HS-27A (cell line): ENCODE data around the gene EHMT1.

Experiments
- DNase-seq: peaks from one replicate; pipeline ENCODE4 v3.0.0-alpha.2; 2012; ENCODE audit warnings: low read depth, missing footprints

EHMT1 gene

DNA sequence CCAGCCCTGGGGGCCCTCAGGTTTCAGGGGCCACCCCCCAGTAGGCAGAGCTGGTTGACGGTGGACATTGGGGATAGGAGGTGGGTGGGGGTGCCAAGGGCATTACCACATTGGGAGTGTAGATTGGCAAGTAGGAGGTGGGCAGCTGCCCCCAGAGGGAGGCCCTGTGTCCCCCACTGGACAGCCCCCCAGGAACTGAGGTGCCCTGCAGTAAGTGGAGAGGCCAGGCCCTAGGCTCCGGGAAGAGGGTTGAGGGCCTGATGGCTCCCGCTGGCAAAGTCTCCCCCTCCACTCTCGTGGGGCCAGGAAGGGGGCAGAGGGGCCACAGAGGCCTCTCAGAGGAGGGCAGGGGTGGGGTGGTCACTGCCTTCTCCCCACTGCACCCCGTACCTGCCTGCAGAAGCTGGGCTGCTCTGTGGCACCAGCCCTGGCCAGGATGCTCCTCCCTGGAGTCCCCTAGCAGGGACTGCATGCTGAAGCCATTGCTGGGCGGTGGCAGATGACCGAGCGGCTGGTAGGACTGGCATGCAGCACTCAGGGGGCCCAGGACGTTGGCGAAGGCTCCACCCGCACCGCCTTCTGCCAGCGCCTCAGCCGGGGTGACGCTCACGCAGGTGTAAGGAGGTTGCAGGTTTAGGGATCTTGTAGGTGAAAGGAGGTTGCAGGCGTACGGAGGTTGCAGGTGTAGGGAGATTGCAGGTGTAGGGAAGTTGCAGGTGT lies 169.1 kb downstream of the EHMT1 start:
- no peak for DNase-seq

DNA sequence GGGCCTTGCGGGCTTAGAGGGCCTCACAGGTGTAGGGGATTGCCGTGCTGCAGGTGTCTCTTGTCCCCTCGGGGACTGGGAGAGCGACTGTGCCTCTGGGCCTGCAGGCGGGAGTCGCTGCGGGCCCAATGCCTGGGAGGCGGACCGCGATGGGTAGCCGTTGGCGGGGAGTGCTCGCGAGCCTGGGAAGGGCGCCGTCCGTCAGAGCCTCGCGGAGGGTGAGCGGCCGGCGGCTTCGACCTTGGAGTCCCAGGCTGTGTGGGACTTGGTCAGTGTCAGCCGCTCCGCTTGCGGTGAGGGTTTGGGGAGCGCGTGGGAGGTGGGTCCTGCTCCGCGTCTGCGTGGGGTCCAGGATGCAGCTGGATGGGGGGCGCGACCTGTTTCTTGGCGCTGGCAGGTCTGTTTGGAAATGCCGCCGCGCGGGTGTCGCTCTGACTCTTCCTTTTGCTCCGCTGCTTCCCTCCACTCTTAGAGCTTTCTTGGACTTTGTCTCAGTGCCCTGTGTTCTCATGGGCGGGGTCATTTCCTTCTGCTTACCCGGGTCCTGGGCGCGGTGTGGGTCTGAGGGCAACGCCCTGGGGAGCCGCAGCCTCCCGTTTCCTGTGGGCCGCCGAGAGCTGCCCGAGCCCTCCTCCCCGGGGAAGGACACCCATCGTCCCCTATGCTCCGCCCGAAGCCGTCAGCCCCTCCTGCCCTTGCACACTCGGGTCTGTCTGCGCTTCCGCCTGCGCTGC lies 169.9 kb downstream of the EHMT1 start:
- no peak for DNase-seq

DNA sequence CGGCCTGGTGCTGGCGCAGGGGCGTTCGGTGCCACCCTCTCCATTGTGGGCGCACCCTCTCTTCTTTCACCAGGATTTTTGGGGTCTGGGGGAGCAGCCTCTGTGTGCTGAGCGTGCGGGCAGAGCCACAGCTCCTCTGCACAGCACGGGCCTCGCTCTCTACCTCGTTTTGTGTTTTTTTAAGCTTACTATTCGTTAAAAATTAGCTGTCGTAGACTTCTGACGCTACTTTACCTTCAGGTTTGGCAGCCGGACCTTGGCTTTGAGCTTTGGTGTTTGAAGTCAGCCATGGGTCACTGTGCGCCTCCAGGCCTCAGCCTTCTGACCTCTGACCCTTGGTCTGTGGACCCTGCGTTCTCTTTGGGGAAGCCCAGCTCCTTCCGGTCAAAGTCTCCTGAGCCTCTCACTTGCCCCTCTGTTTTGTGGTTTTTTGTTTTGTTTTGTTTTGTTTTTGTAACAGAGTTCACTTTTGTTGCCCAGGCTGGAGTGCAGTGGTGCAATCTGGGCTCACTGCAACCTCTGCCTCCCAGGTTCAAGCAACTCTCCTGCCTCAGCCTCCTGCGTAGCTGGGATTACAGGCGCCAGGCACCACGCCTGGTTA lies 170.6 kb downstream of the EHMT1 start:
- DNase-seq: no peak

DNA sequence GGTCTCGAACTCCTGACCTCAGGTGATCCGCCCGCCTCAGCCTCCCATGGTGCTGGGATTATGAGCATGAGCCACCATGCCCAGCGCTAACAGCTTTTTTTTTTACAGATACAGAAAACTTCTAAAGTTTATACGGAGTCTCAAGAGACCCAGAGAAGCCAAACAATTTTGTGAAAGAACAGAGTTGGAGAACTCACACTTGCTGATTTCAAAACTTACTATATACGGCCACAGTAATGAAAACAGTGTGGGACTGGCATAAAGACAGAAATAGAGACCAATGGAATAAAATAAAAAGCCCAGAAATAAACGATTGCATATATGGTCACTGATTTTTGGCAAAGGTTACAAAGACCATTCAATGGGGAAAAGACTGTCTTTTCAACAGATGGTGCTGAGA lies 173.1 kb downstream of the EHMT1 start:
- DNase-seq: no peak

DNA sequence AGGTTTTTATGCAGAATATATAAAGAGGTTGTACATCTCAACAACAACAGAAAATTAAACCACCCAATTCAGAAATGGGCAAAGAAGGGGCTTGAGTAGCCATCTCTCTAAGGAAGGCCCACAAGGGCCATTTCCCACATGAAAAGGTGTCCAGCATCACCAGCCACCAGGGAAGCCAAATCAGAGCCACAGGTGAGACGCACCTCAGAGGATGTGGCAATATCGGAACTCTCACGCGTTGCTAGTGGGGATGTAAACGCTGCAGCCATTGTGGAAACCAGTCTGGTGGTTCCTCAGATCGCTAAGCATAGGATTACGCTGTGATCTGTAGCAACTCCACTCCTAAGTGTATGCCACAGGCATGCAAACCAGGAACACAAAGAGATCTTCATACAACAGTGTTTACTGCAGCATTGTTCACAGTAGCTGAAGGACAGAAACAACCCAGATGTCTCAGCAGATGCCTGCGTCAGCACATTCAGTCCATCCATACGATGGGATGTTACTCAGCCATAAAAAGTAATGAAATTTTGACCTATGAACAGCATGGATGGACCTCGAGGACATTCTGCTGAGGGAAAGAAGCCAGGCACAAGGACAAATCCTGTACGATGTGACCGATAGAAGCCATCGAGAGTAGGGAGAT lies 174.5 kb downstream of the EHMT1 start:
- DNase-seq: no peak

DNA sequence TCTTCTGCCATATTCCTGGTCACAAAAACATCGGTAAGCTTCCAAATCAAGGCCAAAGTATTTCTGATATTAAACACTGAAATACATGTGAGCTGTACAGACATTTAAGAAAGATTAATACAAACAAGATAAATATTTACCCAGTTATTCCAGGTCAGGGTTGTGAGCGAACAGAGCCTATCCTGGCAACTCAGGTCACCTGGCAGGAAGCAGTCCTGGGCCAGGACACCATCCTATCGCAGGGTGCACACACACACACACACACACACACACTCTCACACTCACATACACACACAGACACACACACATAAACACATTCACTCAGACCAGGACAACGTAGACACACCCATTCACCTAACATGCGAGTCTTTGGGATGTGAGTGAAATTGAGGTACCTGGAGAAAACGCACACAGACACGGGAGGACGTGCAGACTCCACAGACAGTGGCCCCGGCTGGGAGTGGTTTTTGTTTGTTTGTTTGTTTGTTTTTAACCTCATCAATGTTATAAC lies 176.4 kb downstream of the EHMT1 start:
- DNase-seq: no peak

DNA sequence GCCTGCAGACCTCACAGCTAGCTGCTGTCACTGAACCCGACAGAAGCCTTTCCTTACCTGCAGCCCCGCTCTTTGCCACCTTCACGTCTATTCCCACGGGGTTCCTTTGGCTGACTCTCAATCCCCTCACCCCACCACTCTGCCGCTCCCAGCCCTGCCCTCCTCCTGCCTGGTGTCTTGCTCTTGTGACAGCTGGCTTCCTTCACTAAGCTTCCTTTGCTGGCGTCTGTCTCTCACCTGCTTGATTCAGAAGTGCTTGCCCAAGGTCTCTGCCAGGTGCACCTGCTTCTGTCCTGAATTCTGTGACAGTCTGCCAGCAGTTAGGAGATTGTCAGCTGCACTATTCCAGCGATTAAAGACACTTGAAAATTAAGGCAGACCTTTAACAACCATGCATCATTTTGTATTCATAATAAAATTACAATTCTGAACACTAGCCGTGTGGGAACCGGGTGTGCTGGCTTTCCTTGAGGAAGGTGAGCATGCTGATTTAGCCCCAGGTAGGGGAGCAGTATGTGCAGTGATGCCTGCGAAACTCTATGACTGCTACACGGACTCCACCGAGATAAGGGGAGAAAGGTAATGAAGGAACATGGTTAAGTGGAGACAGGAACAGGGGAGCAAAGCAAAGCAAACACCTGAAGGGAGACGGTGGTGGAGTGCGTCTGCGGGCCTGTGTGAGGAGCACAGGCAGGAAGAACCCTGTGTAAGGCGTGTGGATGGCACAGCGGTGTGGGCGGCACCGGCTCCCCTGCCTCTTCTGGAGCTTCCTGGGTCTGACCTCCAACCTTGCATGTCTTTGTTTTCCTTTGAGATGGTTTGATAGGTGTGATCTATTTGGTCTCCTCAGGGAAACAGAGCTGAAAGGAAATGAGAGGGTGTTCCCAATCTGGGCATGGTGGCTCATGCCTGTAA lies 178.7 kb downstream of the EHMT1 start:
- no peak for DNase-seq

DNA sequence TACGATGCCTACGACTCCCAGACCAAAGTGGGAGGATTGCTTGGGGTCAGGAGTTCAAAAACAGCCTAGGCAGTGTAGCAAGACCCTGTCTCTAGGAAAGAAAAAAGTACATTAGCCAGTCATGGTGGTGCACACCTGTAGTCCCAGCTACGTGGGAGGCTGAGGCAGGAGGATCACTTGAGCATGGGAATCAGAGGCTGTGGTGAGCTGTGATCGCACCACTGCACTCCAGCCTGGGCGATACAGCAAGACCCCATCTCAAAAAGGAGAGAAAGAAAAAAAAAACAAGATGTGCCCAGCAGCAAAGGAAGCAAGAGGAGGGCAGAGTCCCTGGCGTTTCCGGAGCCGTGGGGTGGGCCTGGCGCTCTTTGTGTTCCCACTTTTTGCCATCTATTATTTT lies 179.3 kb downstream of the EHMT1 start:
- no peak for DNase-seq

DNA sequence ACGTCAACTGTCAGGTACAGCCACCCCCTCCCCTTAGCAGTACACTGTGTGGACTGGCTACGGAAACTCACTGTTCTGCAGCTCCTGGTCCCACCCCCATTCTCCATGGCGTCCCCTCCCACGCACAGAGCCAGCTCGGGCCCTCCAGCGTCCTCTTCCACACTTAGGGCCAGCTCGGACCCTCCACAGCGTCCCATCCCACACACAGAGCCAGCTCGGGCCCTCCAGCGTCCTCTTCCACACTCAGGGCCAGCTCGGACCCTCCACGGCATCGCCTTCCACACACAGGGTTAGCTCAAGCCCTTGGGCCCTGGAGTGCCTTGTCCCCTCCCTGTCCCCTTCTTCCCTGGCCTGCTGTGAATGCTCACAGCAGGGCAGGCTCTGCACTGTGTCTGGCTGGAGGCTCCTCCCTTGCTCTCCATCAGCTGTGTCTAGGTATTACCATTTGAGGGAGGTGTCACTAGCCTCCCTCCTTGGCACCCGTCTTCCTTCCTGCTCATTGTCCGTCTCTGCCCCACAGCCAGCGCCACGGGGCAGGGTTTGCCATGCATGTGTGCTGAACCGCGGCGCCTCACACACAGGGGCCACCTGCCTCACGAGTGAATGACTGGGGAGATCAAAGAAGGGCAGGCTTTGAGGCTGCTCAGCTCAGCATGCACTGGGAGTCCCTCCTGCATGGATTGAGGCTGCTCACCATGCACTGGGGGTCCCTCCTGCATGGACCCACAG lies 180.3 kb downstream of the EHMT1 start:
- no peak for DNase-seq

DNA sequence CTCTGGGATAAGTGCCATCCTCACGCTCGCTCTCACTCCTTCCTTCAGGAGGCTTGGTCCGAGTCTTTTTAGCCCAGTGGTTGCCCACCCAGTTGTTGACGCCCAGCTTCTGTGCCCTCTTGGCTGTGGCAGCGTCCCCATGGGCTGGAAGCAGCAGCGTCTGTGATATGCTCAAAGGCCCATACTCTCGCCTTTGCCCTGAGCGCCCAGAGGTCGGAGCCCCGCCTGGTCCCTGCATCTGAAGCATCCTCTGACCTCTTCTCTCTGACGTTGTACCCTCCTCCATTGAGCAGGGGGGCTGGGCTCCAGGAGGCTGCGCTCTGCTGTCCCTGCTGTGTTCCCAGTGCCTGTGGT lies 180.8 kb downstream of the EHMT1 start:
- DNase-seq: no peak

DNA sequence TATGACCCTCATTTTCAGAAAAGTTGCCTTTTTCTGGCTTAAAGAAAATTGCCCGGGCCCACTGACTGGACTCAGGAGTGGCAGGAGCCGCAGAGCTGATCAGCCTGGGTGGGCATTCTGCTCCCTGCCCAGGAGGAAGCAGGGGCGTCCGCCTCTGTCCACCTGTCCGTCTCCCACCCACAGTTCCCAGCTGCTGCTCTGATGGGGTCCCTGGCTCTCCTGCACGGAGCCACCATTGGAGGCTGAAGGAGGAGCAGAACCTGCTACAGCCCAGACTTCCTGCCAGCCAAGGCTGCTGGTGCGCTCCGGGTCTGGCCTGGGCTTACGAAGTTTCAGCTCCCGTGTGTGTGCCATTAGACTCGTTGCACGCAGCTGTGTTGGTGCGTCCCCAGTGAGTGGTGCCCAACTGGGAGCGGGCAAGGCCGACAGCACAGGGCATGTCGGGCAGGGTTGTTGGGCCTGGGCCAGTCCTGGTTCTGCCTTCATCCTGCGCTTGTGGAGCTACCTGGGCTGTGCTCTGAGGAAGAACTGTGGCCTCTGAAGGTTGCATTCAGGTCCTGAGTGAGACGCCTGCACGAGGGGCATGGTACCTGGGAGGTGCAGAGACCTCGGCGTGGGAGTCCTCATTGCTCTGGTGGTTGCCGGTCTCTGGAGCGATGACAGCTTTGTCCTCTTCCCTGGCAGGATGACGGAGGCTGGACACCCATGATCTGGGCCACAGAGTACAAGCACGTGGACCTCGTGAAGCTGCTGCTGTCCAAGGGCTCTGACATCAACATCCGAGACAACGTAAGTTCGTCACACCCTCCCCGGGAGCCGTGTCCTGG lies 181.6 kb downstream of the EHMT1 start:
- DNase-seq: no peak

DNA sequence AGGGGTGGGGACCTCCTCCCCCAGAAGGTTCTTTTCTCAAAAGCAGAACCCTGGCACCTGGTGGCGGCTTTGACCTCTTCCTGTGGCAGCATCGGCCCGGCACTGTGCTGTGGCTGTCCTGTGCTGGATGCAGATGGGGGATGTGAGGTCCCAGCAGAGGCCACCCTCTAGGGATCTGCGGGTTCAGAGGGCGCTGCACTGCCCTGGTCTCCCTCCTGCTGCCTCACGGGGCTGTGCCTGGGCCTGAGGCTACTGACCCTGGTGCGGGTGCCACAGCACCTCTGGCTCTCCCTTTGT lies 182.2 kb downstream of the EHMT1 start:
- no peak for DNase-seq

DNA sequence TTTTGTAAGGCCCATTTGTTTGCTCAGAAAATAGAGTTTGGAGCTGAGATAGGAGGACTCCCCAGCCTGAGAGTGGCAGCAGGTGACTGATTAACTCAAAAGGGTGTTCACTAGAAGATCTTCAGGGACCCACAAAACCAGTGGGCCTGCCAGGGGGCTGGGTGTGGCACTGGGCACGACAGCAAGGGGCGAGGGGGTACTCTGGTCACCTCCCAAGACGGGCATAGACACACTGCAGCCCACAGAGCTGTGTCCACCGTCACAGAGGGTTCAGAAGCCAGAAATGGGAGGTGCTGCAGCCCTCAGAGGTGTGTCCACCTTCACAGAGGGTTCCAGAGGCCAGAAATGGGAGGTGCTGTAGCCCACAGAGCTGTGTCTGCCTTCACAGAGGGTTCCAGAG lies 183.2 kb downstream of the EHMT1 start:
- DNase-seq: no peak

DNA sequence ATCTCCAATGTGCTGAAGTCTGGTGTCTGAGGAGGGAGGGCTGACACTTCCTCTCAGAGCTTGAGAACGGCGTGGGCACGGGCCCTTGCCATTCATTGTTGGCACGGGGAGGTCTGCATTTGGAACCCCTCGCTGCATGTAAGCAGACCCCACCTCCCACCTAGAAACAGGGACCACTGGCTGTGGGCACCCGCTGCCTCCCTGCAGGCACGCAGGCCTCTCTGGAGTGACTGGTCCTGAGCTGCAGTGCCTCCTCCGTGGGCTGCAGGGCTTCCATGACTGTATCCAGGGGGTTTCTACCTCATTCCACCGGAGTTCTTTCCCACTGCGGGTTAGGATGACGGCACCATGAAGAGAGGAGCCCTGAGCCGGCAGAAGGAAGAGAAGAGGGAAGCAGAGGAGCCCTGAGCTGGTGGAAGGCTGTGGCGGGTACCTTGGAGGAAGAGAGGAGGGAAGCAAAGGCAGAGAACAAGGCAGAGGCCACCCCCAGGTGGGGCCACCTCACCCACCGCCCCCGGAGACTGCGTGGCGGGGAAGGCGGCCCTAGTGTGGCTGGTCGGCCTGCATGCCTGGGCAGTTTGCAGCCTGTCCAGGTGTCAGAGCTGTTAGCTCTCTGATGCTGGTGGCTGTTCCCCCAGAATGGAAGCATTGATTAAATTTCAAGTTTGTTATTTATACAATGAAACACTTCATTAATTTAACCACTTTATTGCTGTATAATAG lies 183.9 kb downstream of the EHMT1 start:
- no peak for DNase-seq

DNA sequence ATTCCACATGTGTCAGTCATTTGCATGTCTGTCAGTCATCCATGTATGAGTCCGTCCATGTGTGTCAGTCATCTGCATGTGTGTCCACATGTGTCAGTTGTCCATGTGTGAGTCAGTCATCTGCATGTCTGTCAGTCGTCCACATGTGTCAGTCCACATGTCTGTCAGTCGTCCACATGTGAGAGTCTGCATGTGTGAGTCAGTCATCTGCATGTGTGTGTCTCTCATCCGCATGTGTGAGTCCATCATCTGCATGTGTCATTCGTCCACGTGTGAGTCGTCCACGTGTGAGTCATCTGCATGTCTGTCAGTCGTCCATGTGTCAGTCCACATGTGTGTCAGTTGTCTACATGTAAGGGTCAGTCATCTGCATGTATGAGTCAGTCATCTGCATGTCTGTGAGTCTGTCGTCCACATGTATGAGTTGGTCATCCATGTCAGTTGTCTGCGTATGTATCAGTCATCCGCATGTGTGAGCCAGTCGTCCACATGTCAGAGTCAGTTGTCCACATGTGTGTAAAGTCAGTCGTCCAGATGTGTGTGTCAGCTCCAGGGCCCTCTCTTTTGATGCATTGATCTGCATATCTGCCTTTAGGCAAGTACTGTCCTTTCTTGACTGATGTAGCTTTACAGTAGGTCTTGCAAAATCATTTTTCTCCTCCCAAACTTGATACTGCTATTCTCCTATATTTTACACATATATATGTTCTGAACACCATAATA lies 186.3 kb downstream of the EHMT1 start:
- DNase-seq: no peak

DNA sequence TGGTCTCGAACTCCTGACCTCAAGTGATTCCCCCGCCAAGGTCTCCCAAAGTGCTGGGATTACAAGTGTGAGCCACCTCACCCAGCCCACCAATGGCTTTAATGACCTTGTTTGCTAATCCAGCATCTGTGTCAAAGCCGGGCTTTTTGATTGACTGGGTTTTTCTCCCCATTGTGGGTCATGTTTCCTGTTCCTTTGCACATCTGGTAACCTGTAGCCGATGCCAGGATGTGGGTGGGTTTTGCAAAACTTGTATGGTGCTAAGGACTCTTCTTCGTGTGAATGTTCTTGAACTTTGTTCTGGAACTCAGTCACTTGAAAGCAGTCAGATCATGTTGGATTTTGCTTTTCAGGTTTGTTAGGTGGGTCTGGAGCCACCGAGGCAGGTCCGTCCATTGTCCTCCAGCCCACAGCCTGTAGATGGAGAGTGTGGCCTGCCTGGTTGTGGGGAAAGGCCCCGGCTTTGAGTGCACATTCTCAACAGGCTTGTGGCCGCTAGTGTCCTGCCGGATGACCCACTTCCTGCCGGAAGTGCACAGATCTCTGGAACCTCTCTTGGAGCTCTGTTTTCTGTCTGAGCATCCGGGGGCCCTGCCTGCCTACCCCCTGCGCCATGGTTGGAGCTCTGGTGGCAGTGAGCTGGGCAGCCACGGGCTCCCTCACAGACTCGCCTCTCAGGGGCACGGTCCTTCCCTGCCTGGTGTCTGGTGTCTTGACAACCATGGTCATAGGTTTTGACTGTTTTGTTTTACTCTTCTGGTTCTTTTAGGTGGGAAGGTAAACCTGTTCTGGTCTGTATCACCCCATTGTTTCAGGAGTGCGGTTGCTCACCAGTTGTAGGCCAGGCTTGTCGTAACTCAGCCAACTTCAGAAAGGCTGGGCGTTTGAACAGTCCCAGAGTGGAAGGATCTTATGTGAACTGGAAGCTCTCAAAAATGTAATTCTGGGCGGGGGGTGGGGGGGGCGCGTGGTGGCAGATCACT lies 189.2 kb downstream of the EHMT1 start:
- DNase-seq: no peak

DNA sequence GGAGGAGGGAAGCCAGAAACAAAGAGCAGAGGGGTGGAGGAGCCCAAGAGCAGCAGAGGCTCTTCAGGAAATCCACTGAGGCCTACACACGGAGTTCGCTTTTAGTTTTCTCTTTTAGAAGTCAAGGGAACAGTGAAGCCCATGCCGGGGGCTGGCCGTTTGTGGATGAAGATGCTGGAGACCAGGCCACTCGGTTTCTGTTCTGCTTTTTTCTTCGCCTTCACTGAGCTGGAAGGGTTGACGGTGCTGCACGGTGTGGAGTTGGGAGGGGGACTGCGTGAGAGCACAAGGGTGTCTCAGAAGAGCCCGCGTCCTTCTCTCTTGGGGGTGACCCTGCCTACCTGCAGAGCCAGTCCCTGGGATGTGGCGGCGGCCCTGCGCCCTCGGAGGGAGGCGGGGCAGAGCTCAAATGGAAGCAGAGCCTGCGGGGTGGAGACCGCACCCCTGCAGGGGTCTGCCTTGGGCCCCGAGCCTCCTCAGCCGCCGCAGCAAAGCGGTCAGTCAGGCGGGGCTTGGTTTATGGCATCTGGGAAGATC lies 190.3 kb downstream of the EHMT1 start:
- DNase-seq: no peak
